ENCODE results near the gene HS6ST1.

HS6ST1 gene

GRCh38 chr2:128310094-128310716, 8.5 kb downstream of the HS6ST1 start:
- no peak overlapping the region for H3K4me3 ChIP-seq (ENCODE audit: insufficient read depth, low read depth, low read length)
- H3K4me1 ChIP-seq (ENCODE audit: control insufficient read depth, insufficient read depth, low read length), result peaks cover 22% of the 10 kb centered on the region
- no peaks in the 10 kb centered on the region for H3K27me3 ChIP-seq (ENCODE audit: control insufficient read depth, insufficient read depth, low read length, poor library complexity, severe bottlenecking)
- no peaks in the 10 kb centered on the region for H3K36me3 ChIP-seq (ENCODE audit: control insufficient read depth, insufficient read depth, low read length)
- 95% methylated on average over 12 of the region's 12 CpGs for whole genome bisulfite sequencing, 2 experiments
- no peaks in the 10 kb centered on the region for H3K9me3 ChIP-seq (ENCODE audit: control insufficient read depth, low read length)
- no peak overlapping the region for H3K27ac ChIP-seq (ENCODE audit: insufficient read depth, low read depth, low read length, poor library complexity, severe bottlenecking)

GRCh38 chr2:128309280-128310093, 9.2 kb downstream of the HS6ST1 start:
- Histone ChIP-seq H3K36me3 (ENCODE audit: control insufficient read depth, insufficient read depth, low read length) (no peaks in the 10 kb centered on the region), H3K27ac (ENCODE audit: insufficient read depth, low read depth, low read length, poor library complexity, severe bottlenecking) (no peak overlapping the region), H3K27me3 (ENCODE audit: control insufficient read depth, insufficient read depth, low read length, poor library complexity, severe bottlenecking) (no peaks in the 10 kb centered on the region), H3K4me1 (ENCODE audit: control insufficient read depth, insufficient read depth, low read length) (peaks cover 27% of the 10 kb centered on the region), H3K9me3 (ENCODE audit: control insufficient read depth, low read length) (no peaks in the 10 kb centered on the region), H3K4me3 (ENCODE audit: insufficient read depth, low read depth, low read length) (no peak overlapping the region)
- WGBS, 2 experiments, result 75 to 77% methylated on average over 19 of the region's 19 CpGs

- 93 to 96% methylated on average over 2 of the region's 2 CpGs for WGBS, 2 experiments
- Histone ChIP-seq H3K36me3 (ENCODE audit: control insufficient read depth, insufficient read depth, low read length) (no peaks in the 10 kb centered on the region), H3K4me1 (ENCODE audit: control insufficient read depth, insufficient read depth, low read length) (peaks cover 27% of the 10 kb centered on the region)
Observed at GRCh38 chr2:128308889-128309279, 9.8 kb downstream of the HS6ST1 start.

GRCh38 chr2:128308284-128308731, 10.4 kb downstream of the HS6ST1 start:
- Histone ChIP-seq H3K27me3 (ENCODE audit: control insufficient read depth, insufficient read depth, low read length, poor library complexity, severe bottlenecking) (no peaks in the 10 kb centered on the region), H3K9me3 (ENCODE audit: control insufficient read depth, low read length) (no peaks in the 10 kb centered on the region), H3K27ac (ENCODE audit: insufficient read depth, low read depth, low read length, poor library complexity, severe bottlenecking) (no peak overlapping the region), H3K4me3 (ENCODE audit: insufficient read depth, low read depth, low read length) (no peak overlapping the region), H3K4me1 (ENCODE audit: control insufficient read depth, insufficient read depth, low read length) (peaks cover 27% of the 10 kb centered on the region), H3K36me3 (ENCODE audit: control insufficient read depth, insufficient read depth, low read length) (no peaks in the 10 kb centered on the region)
- WGBS, 2 experiments, result 92 to 96% methylated on average over 5 of the region's 5 CpGs

More at GRCh38 chr2:128308889-128309279, 9.8 kb downstream of the HS6ST1 start:
- Histone ChIP-seq H3K9me3 (ENCODE audit: control insufficient read depth, low read length) (no peaks in the 10 kb centered on the region), H3K4me3 (ENCODE audit: insufficient read depth, low read depth, low read length) (no peak overlapping the region), H3K27me3 (ENCODE audit: control insufficient read depth, insufficient read depth, low read length, poor library complexity, severe bottlenecking) (no peaks in the 10 kb centered on the region), H3K27ac (ENCODE audit: insufficient read depth, low read depth, low read length, poor library complexity, severe bottlenecking) (no peak overlapping the region)

GRCh38 chr2:128307595-128307994, 11.1 kb downstream of the HS6ST1 start:
- Histone ChIP-seq H3K36me3 (ENCODE audit: control insufficient read depth, insufficient read depth, low read length) (no peaks in the 10 kb centered on the region), H3K27ac (ENCODE audit: insufficient read depth, low read depth, low read length, poor library complexity, severe bottlenecking) (no peak overlapping the region), H3K4me1 (ENCODE audit: control insufficient read depth, insufficient read depth, low read length) (peaks cover 27% of the 10 kb centered on the region), H3K4me3 (ENCODE audit: insufficient read depth, low read depth, low read length) (no peak overlapping the region), H3K9me3 (ENCODE audit: control insufficient read depth, low read length) (no peaks in the 10 kb centered on the region), H3K27me3 (ENCODE audit: control insufficient read depth, insufficient read depth, low read length, poor library complexity, severe bottlenecking) (no peaks in the 10 kb centered on the region)
- WGBS, 2 experiments, result 94% methylated on average over 12 of the region's 12 CpGs

GRCh38 chr2:128306931-128307460, 11.7 kb downstream of the HS6ST1 start:
- Histone ChIP-seq H3K4me3 (ENCODE audit: insufficient read depth, low read depth, low read length) (no peak overlapping the region), H3K9me3 (ENCODE audit: control insufficient read depth, low read length) (no peaks in the 10 kb centered on the region), H3K27ac (ENCODE audit: insufficient read depth, low read depth, low read length, poor library complexity, severe bottlenecking) (no peak overlapping the region), H3K27me3 (ENCODE audit: control insufficient read depth, insufficient read depth, low read length, poor library complexity, severe bottlenecking) (no peaks in the 10 kb centered on the region), H3K36me3 (ENCODE audit: control insufficient read depth, insufficient read depth, low read length) (no peaks in the 10 kb centered on the region), H3K4me1 (ENCODE audit: control insufficient read depth, insufficient read depth, low read length) (peaks cover 28% of the 10 kb centered on the region)
- WGBS, 2 experiments, result 85 to 86% methylated on average over 11 of the region's 11 CpGs

GRCh38 chr2:128306081-128306930, 12.4 kb downstream of the HS6ST1 start:
- peaks cover 31% of the 10 kb centered on the region for H3K4me1 ChIP-seq (ENCODE audit: control insufficient read depth, insufficient read depth, low read length)
- no peak overlapping the region for H3K4me3 ChIP-seq (ENCODE audit: insufficient read depth, low read depth, low read length)
- no peaks in the 10 kb centered on the region for H3K9me3 ChIP-seq (ENCODE audit: control insufficient read depth, low read length)
- H3K36me3 ChIP-seq (ENCODE audit: control insufficient read depth, insufficient read depth, low read length), result no peaks in the 10 kb centered on the region
- H3K27ac ChIP-seq (ENCODE audit: insufficient read depth, low read depth, low read length, poor library complexity, severe bottlenecking), result peak overlapping the region; percentile 8
- 50 to 56% methylated on average over 24 of the region's 24 CpGs for WGBS, 2 experiments
- H3K27me3 ChIP-seq (ENCODE audit: control insufficient read depth, insufficient read depth, low read length, poor library complexity, severe bottlenecking), result no peaks in the 10 kb centered on the region

GRCh38 chr2:128305555-128306080, 13.1 kb downstream of the HS6ST1 start:
- Histone ChIP-seq H3K27me3 (ENCODE audit: control insufficient read depth, insufficient read depth, low read length, poor library complexity, severe bottlenecking) (no peaks in the 10 kb centered on the region), H3K4me3 (ENCODE audit: insufficient read depth, low read depth, low read length) (no peak overlapping the region), H3K9me3 (ENCODE audit: control insufficient read depth, low read length) (no peaks in the 10 kb centered on the region), H3K4me1 (ENCODE audit: control insufficient read depth, insufficient read depth, low read length) (peaks cover 27% of the 10 kb centered on the region), H3K27ac (ENCODE audit: insufficient read depth, low read depth, low read length, poor library complexity, severe bottlenecking) (peak overlapping the region; percentile 50), H3K36me3 (ENCODE audit: control insufficient read depth, insufficient read depth, low read length) (no peaks in the 10 kb centered on the region)
- 57 to 63% methylated on average over 11 of the region's 11 CpGs for WGBS, 2 experiments

GRCh38 chr2:128304715-128305554, 13.7 kb downstream of the HS6ST1 start:
- 52 to 57% methylated on average over 11 of the region's 11 CpGs for WGBS, 2 experiments
- H3K36me3 ChIP-seq (ENCODE audit: control insufficient read depth, insufficient read depth, low read length), result no peaks in the 10 kb centered on the region
- H3K4me1 ChIP-seq (ENCODE audit: control insufficient read depth, insufficient read depth, low read length), result peaks cover 27% of the 10 kb centered on the region
- no peak overlapping the region for H3K4me3 ChIP-seq (ENCODE audit: insufficient read depth, low read depth, low read length)
- peak overlapping the region; percentile 50 for H3K27ac ChIP-seq (ENCODE audit: insufficient read depth, low read depth, low read length, poor library complexity, severe bottlenecking)
- H3K27me3 ChIP-seq (ENCODE audit: control insufficient read depth, insufficient read depth, low read length, poor library complexity, severe bottlenecking), result no peaks in the 10 kb centered on the region
- H3K9me3 ChIP-seq (ENCODE audit: control insufficient read depth, low read length), result no peaks in the 10 kb centered on the region

Data from ectodermal cell (in vitro differentiated cells).